HepG2 (cell line): Measurements from ENCODE around the gene HNRNPUL1. TPM values are rescaled to one million over a fixed set of nuclear protein-coding genes. Genes with fewer than 3 reads are reported as not detected.

ENCODE experiments used
- GLI4 ChIP-seq: sonication (generic); formaldehyde crosslinking; IDR thresholded peaks from 2 replicates; pipeline ENCODE4 v1.5.1; 2020; ENCODE audit warnings: missing genetic modification reagents, mild to moderate bottlenecking, moderate library complexity, borderline replicate concordance
- HMG20B ChIP-seq: conservative IDR thresholded peaks from 2 replicates; pipeline ENCODE4 v1.6.1; 2016; ENCODE audit warnings: missing genetic modification reagents, missing compliant biosample characterization
- HNRNPL ChIP-seq: fragments of 200-400 bp; formaldehyde crosslinking; IDR thresholded peaks from 2 replicates; pipeline ENCODE4 v1.6.1; 2017; ENCODE audit warnings: mild to moderate bottlenecking, low read depth, low read length
- MED8 ChIP-seq: sonication (generic); formaldehyde crosslinking; IDR thresholded peaks from 2 replicates; pipeline ENCODE4 v1.8.1; 2023; ENCODE audit warnings: mild to moderate bottlenecking, missing genetic modification reagents; ENCODE audit not compliant: insufficient replicate concordance
- NPAS2 ChIP-seq: sonication (generic); formaldehyde crosslinking; IDR thresholded peaks from 2 replicates; pipeline ENCODE4 v1.8.0; 2022; ENCODE audit warnings: mild to moderate bottlenecking, missing genetic modification reagents, borderline replicate concordance
- PATZ1 ChIP-seq: sonication (generic); formaldehyde crosslinking; IDR thresholded peaks from 2 replicates; pipeline ENCODE4 v1.4.0; 2020; ENCODE audit warnings: missing genetic modification reagents
- PITX1 ChIP-seq: sonication (generic); formaldehyde crosslinking; IDR thresholded peaks from 2 replicates; pipeline ENCODE4 v1.5.1; 2020; ENCODE audit warnings: mild to moderate bottlenecking, missing genetic modification reagents
- SETDB1 ChIP-seq: sonication (generic); formaldehyde crosslinking; IDR thresholded peaks from 2 replicates; pipeline ENCODE4 v1.5.1; 2020; ENCODE audit warnings: missing genetic modification reagents, mild to moderate bottlenecking, borderline replicate concordance
- SKI ChIP-seq: fragments of 450-650 bp; IDR thresholded peaks from one replicate; pipeline ENCODE4 v1.6.1; 2018; ENCODE audit warnings: mild to moderate bottlenecking; ENCODE audit not compliant: partially characterized antibody
- ZIK1 ChIP-seq: sonication (generic); formaldehyde crosslinking; IDR thresholded peaks from 2 replicates; pipeline ENCODE4 v1.5.0; 2020; ENCODE audit warnings: mild to moderate bottlenecking, low read depth, missing genetic modification reagents, borderline replicate concordance
- ZNF10 ChIP-seq: sonication (generic); formaldehyde crosslinking; IDR thresholded peaks from 2 replicates; pipeline ENCODE4 v1.4.0; 2020; ENCODE audit warnings: mild to moderate bottlenecking, low read depth, missing genetic modification reagents, borderline replicate concordance
- ZNF281 ChIP-seq: sonication (generic); formaldehyde crosslinking; IDR thresholded peaks from 2 replicates; pipeline ENCODE4 v1.4.0; 2020; ENCODE audit warnings: missing genetic modification reagents, borderline replicate concordance
- ZNF510 ChIP-seq: sonication (generic); formaldehyde crosslinking; IDR thresholded peaks from 2 replicates; pipeline ENCODE4 v1.4.0; 2020; ENCODE audit warnings: low read depth, mild to moderate bottlenecking, missing genetic modification reagents
- ZNF775 ChIP-seq: sonication (generic); formaldehyde crosslinking; IDR thresholded peaks from 2 replicates; pipeline ENCODE4 v1.4.0; 2020; ENCODE audit warnings: missing genetic modification reagents, mild to moderate bottlenecking, moderate library complexity, borderline replicate concordance
- ZNF83 ChIP-seq: sonication (generic); formaldehyde crosslinking; IDR thresholded peaks from 2 replicates; pipeline ENCODE4 v1.4.0; 2020; ENCODE audit warnings: missing genetic modification reagents, mild to moderate bottlenecking, borderline replicate concordance
- polyA plus RNA-seq, 8 experiments: library from polyadenylated mRNA; depleted of rRNA in 3 of 8; stranded (reverse) in 7 of 8; unstranded in 1 of 8; fragments of >200 nt; fragmentation: Illumina TruSeq in 4 of 8; extraction: Trizol in 4 of 8; gene quantifications; 2 replicates each; pipeline versions ENCODE4 v1.2.1 to v1.2.3, GENCODE V29; 2011 to 2016; ENCODE audit warnings: low read depth in 4 of 8, missing spikeins in 1 of 8, mixed read lengths in 1 of 8; ENCODE audit not compliant: insufficient read depth in 1 of 8
- total RNA-seq, 5 experiments: library from RNA; depleted of rRNA; stranded (reverse); fragments of >200 nt; fragmentation: Illumina TruSeq; extraction: Trizol; gene quantifications; 2 replicates each; pipeline ENCODE4 v1.2.3, GENCODE V29; 2016; ENCODE audit warnings: low read depth in 1 of 5
- TF ChIP-seq, protein P1 (sequence below): sonication (generic); formaldehyde crosslinking; IDR thresholded peaks from 2 replicates; pipeline ENCODE4 v1.5.0; 2020; ENCODE audit warnings: mild to moderate bottlenecking, missing genetic modification reagents, borderline replicate concordance
- TF ChIP-seq, protein P2 (sequence below): sonication (generic); formaldehyde crosslinking; IDR thresholded peaks from 2 replicates; pipeline ENCODE4 v1.4.0; 2020; ENCODE audit warnings: missing genetic modification reagents

HNRNPUL1 gene
- total and polyA plus RNA-seq, 2 of the 13 experiments (the other 11 are each of a cell fraction or from before 2014, with no cell fraction given), result 30.9 to 81.7 TPM

- TF ChIP-seq HNRNPL (0 out of 2 replicates have a peak, but pooled peaks have one; percentile 20), ZNF775 (CRISPR knock-in tag) (no peak), HMG20B (CRISPR knock-in tag) (0 out of 2 replicates have a peak, but pooled peaks have one; percentile 49), ZNF83 (CRISPR knock-in tag) (no peak), SKI (no peak), SETDB1 (no peak), PATZ1 (peak; percentile 97), NPAS2 (no peak), ZNF281 (peak; percentile 82; the same call in 1 of the 2 replicates), ZNF510 (CRISPR knock-in tag) (0 out of 2 replicates have a peak, but pooled peaks have one; percentile 54), MED8 (CRISPR knock-in tag) (peak; percentile 33), ZIK1 (CRISPR knock-in tag) (no peak), GLI4 (no peak), ZNF10 (no peak), PITX1 (no peak)
- TF ChIP-seq, protein P1, sequence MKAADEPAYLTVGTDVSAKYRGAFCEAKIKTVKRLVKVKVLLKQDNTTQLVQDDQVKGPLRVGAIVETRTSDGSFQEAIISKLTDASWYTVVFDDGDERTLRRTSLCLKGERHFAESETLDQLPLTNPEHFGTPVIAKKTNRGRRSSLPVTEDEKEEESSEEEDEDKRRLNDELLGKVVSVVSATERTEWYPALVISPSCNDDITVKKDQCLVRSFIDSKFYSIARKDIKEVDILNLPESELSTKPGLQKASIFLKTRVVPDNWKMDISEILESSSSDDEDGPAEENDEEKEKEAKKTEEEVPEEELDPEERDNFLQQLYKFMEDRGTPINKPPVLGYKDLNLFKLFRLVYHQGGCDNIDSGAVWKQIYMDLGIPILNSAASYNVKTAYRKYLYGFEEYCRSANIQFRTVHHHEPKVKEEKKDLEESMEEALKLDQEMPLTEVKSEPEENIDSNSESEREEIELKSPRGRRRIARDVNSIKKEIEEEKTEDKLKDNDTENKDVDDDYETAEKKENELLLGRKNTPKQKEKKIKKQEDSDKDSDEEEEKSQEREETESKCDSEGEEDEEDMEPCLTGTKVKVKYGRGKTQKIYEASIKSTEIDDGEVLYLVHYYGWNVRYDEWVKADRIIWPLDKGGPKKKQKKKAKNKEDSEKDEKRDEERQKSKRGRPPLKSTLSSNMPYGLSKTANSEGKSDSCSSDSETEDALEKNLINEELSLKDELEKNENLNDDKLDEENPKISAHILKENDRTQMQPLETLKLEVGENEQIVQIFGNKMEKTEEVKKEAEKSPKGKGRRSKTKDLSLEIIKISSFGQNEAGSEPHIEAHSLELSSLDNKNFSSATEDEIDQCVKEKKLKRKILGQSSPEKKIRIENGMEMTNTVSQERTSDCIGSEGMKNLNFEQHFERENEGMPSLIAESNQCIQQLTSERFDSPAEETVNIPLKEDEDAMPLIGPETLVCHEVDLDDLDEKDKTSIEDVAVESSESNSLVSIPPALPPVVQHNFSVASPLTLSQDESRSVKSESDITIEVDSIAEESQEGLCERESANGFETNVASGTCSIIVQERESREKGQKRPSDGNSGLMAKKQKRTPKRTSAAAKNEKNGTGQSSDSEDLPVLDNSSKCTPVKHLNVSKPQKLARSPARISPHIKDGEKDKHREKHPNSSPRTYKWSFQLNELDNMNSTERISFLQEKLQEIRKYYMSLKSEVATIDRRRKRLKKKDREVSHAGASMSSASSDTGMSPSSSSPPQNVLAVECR, result peak; percentile 57
- TF ChIP-seq, protein P2, sequence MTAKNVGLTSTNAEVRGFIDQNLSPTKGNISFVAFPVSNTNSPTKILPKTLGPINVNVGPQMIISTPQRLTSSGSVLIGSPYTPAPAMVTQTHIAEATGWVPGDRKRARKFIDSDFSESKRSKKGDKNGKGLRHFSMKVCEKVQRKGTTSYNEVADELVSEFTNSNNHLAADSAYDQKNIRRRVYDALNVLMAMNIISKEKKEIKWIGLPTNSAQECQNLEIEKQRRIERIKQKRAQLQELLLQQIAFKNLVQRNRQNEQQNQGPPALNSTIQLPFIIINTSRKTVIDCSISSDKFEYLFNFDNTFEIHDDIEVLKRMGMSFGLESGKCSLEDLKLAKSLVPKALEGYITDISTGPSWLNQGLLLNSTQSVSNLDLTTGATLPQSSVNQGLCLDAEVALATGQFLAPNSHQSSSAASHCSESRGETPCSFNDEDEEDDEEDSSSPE (CRISPR knock-in tag), result no peak
Measured at GRCh38 chr19:41323430-41324125, 59.4 kb downstream of the HNRNPUL1 start (continued).
